SU-DHL-6 (cell line): ENCODE measurements around the gene TTC13.

ENCODE experiments used
- CTCF ChIP-seq: fragments of 200-600 bp; sonication (generic); IDR thresholded peaks from one replicate; pipeline ENCODE4 v1.5.1; 2017; ENCODE audit warnings: antibody characterized with exemption, mild to moderate bottlenecking, low read length, moderate library complexity; ENCODE audit not compliant: insufficient read depth, poor library complexity, severe bottlenecking
- EZH2phosphoT487 ChIP-seq: fragments of 200-600 bp; sonication (generic), shearing (Covaris generic); conservative IDR thresholded peaks from 2 replicates; pipeline ENCODE4 v1.6.1; 2018; ENCODE audit warnings: mild to moderate bottlenecking, antibody characterized with exemption, low read length, moderate library complexity, mixed read lengths

GRCh38 chr1:230867101-230867902, 111.4 kb downstream of the TTC13 start:
- TF ChIP-seq CTCF (no peak), EZH2phosphoT487 (no peak)
